SW 1271 (cell line): Measurements from ENCODE around the gene PAIP2.
"Not testable (repeated sequence)": the region's sequence is repeated elsewhere in the genome, so short reads cannot be mapped to it uniquely, and the experiment has no call there.

Experiments used
- DNase-seq, 2 experiments: peaks; one replicate each; lab custom pipeline; 2025; lab: John Stamatoyannopoulos, UW

The PAIP2 gene

GRCh38 chr5:139392324-139392677 lies 50.6 kb downstream of the PAIP2 start:
- DNase-seq, result peak in 1 of 2 experiments; percentile 48

GRCh38 chr5:139392678-139393496 lies 51.2 kb downstream of the PAIP2 start:
- DNase-seq, result peak; percentile 37 to 83

GRCh38 chr5:139393497-139394122 lies 52.0 kb downstream of the PAIP2 start:
- no peak for DNase-seq

- no peak for DNase-seq
Observed at GRCh38 chr5:139394123-139394653, 52.5 kb downstream of the PAIP2 start.

GRCh38 chr5:139394654-139395566 lies 53.3 kb downstream of the PAIP2 start, which contains the start of gene PROB1:
Gene PROB1, minus strand, starts transcription at chr5:139395104. Its CDS starts 23 bp downstream, at chr5:139395081.
- no peak for DNase-seq

GRCh38 chr5:139395844-139396640 lies 54.4 kb downstream of the PAIP2 start:
- no peak for DNase-seq

- no peak for DNase-seq
Observed at GRCh38 chr5:139396691-139397090, 55.0 kb downstream of the PAIP2 start.

GRCh38 chr5:139397921-139398320 lies 56.3 kb downstream of the PAIP2 start:
- DNase-seq, result no peak

GRCh38 chr5:139399501-139400121 lies 58.0 kb downstream of the PAIP2 start:
- DNase-seq, result no peak

GRCh38 chr5:139401546-139401945 lies 59.9 kb downstream of the PAIP2 start:
- DNase-seq, result no peak

GRCh38 chr5:139402561-139403158 lies 61.0 kb downstream of the PAIP2 start:
- peak in 1 of 2 experiments; percentile 33 for DNase-seq

GRCh38 chr5:139403418-139403786 lies 61.7 kb downstream of the PAIP2 start:
- no peak for DNase-seq

- DNase-seq, result peak; percentile 96 to 98
Observed at GRCh38 chr5:139403787-139404483, 62.3 kb downstream of the PAIP2 start, which contains the start of gene SPATA24. Gene SPATA24, minus strand, starts transcription at chr5:139404089. Its CDS starts 29 bp downstream, at chr5:139404060.

GRCh38 chr5:139404484-139404840 lies 62.8 kb downstream of the PAIP2 start:
- DNase-seq, result no peak

- DNase-seq, result no peak
Observed at GRCh38 chr5:139406963-139407362, 65.3 kb downstream of the PAIP2 start.

- no peak for DNase-seq
Observed at GRCh38 chr5:139407517-139407916, 65.9 kb downstream of the PAIP2 start.

- DNase-seq, result no peak
Observed at GRCh38 chr5:139408191-139408590, 66.5 kb downstream of the PAIP2 start.

- not testable (repeated sequence) for DNase-seq
Observed at GRCh38 chr5:139409116-139409515, 67.5 kb downstream of the PAIP2 start.

GRCh38 chr5:139410121-139410992 lies 68.7 kb downstream of the PAIP2 start:
- no peak for DNase-seq
